AG09319 (cell line): ENCODE data around the gene FLAD1.

Source experiments
- DNase-seq: peaks from one replicate; pipeline ENCODE4 v3.0.0-alpha.2; 2010; ENCODE audit warnings: low read depth; ENCODE audit errors: extremely low read depth
- CTCF ChIP-seq: IDR thresholded peaks from 2 replicates; pipeline ENCODE4 v1.5.1; 2011; ENCODE audit warnings: low read depth, mild to moderate bottlenecking, inconsistent platforms, low read length, moderate library complexity

FLAD1 gene

GRCh38 chr1:154954541-154954940, 28.6 kb upstream of the FLAD1 start:
- TF ChIP-seq CTCF, result no peak
- DNase-seq, result no peak

GRCh38 chr1:154955039-154955717, 28.0 kb upstream of the FLAD1 start:
- peak; percentile 35 for DNase-seq
- TF ChIP-seq CTCF, result no peak

- peak; percentile 70 for DNase-seq
These were observed 27.2 kb upstream of the FLAD1 start, which contains the start of gene PBXIP1 for GRCh38 chr1:154955718-154956543. PBXIP1 (minus strand) TSS chr1:154956099; CDS start chr1:154953721, 2,378 bp downstream.

GRCh38 chr1:154956544-154956941, 26.6 kb upstream of the FLAD1 start:
- no peak for DNase-seq
- no peak for TF ChIP-seq CTCF

More at GRCh38 chr1:154955718-154956543, 27.2 kb upstream of the FLAD1 start, which contains the start of gene PBXIP1:
- peak; percentile 45 for TF ChIP-seq CTCF

GRCh38 chr1:154957091-154957657, 26.0 kb upstream of the FLAD1 start:
- no peak for TF ChIP-seq CTCF
- no peak for DNase-seq

- no peak for DNase-seq
- TF ChIP-seq CTCF, result no peak
These were observed 25.1 kb upstream of the FLAD1 start for GRCh38 chr1:154958036-154958435.
